Osteocyte (in vitro differentiated cells): ENCODE measurements around the gene EID2. TPM values are rescaled to one million over a fixed set of nuclear protein-coding genes. Genes with fewer than 3 reads are reported as not detected.

Experiments
- DNase-seq: peaks from one replicate; pipeline ENCODE4 v3.0.0; 2021; ENCODE audit warnings: mixed read lengths; ENCODE audit not compliant: unreplicated experiment; ENCODE audit errors: extremely low spot score
- H3K27ac Mint-ChIP-seq: one replicate; pipeline ENCODE4 v1.8.0; 2021; ENCODE audit warnings: mild to moderate bottlenecking, mixed read lengths; ENCODE audit not compliant: unreplicated experiment
- H3K27me3 Mint-ChIP-seq: one replicate; pipeline ENCODE4 v1.8.0; 2021; ENCODE audit warnings: mixed read lengths; ENCODE audit not compliant: unreplicated experiment
- H3K36me3 Mint-ChIP-seq: one replicate; pipeline ENCODE4 v1.8.0; 2021; ENCODE audit warnings: mixed read lengths; ENCODE audit not compliant: unreplicated experiment
- H3K4me1 Mint-ChIP-seq: one replicate; pipeline ENCODE4 v1.8.0; 2021; ENCODE audit warnings: mixed read lengths; ENCODE audit not compliant: unreplicated experiment
- H3K4me3 Mint-ChIP-seq: one replicate; pipeline ENCODE4 v1.8.0; 2021; ENCODE audit warnings: mild to moderate bottlenecking, moderate library complexity, mixed read lengths; ENCODE audit not compliant: unreplicated experiment
- H3K9me3 Mint-ChIP-seq: one replicate; pipeline ENCODE4 v1.8.0; 2021; ENCODE audit warnings: mixed read lengths; ENCODE audit not compliant: unreplicated experiment
- CTCF ChIP-seq: fragments of 200-600 bp; sonication (generic); IDR thresholded peaks from 2 replicates; pipeline ENCODE4 v1.5.0; 2021; ENCODE audit warnings: antibody characterized with exemption, mild to moderate bottlenecking, moderate library complexity
- total RNA-seq: library from RNA; stranded (reverse); gene quantifications from 2 replicates; pipeline ENCODE4 v1.2.1, GENCODE V29; 2021

EID2 gene
- total RNA-seq, 1 donor from 2014 or later, result 18.1 TPM

DNA sequence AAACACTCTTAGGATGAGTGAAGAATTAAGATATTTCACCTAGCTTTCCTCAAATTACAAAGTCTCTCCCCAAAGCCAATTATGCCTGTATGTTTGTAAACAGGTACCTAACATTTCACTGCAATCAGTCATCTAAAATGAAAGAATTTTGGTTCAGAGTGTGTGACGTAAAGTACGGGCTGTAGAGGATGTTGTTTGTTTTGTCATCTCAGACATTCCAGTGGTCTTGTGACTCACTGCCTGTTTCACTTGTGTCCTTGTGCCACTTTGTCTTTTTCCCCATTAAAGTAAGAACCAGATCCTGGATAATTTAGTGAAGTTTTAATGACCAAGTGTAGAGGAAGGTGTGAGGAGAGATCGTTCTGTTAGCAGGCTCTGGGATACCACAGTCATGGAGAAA lies 28.6 kb upstream of the EID2 start:
- Mint-ChIP-seq H3K4me1 (no peaks in the 10 kb centered on the region), H3K9me3 (peaks cover 14% of the 10 kb centered on the region), H3K4me3 (no peak overlapping the region), H3K36me3 (no peaks in the 10 kb centered on the region), H3K27ac (no peak overlapping the region), H3K27me3 (peaks cover 19% of the 10 kb centered on the region)
- no peak for DNase-seq
- no peak for TF ChIP-seq CTCF

- Mint-ChIP-seq H3K4me1 (no peaks in the 10 kb centered on the region), H3K4me3 (no peak overlapping the region), H3K27me3 (peaks cover 27% of the 10 kb centered on the region), H3K9me3 (no peaks in the 10 kb centered on the region), H3K36me3 (no peaks in the 10 kb centered on the region), H3K27ac (no peak overlapping the region)
- TF ChIP-seq CTCF, result no peak
- no peak for DNase-seq
Observed at GRCh38 chr19:39566064-39566463, 26.1 kb upstream of the EID2 start.

DNA sequence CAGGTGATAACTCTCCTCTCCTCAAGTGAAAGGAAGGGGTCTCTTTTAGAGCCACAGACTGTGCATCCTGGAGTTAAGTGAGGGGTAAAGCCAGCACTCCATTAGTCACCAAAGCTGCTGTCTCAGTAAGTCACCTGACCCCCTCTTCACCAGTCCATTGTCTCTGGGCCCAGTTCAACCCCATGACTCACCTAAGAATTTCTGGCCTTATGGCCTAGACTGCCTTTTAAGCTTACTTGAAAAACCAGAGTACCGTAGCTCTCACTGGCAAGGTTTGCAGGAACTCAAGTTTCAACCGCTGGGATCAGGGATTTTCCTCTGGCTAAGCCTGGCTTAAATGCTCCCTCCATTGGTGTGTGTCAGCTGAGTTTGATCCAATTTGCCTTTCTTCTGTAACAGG lies 23.4 kb upstream of the EID2 start:
- no peak for DNase-seq
- peaks cover 26% of the 10 kb centered on the region for H3K27me3 Mint-ChIP-seq
- no peak for TF ChIP-seq CTCF

DNA sequence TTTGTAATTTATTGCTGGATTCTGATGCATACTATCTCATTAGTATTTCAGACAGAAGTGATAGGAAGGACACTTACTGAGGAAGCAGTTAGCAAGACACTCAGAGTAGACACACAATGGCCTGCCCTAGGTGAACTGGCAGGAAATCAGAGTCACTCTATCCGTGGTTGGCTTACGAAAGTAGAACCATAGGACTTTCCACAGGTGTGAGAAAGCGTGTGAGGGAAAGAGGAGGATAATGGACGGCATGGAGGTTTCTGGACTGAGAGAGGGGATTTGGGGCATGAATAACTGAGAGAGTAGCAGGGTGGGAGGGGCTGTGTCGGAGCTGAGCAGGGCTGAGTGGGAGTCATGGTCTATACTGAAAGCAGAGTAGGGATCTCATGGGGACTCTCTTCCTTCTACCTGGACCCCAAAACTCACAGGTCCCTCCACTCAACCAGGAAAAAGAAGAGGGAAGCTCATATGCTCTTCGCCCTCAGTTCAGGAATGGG lies 18.7 kb upstream of the EID2 start:
- peaks cover 16% of the 10 kb centered on the region for H3K4me1 Mint-ChIP-seq
- H3K4me3 Mint-ChIP-seq, result no peak overlapping the region
- peaks cover 23% of the 10 kb centered on the region for H3K27me3 Mint-ChIP-seq
- H3K27ac Mint-ChIP-seq, result no peak overlapping the region
- H3K9me3 Mint-ChIP-seq, result no peaks in the 10 kb centered on the region
- TF ChIP-seq CTCF, result no peak
- no peak for DNase-seq
- H3K36me3 Mint-ChIP-seq, result no peaks in the 10 kb centered on the region

More for the DNA sequence above, 23.4 kb upstream of the EID2 start:
- H3K4me3 Mint-ChIP-seq, result no peak overlapping the region
- no peak overlapping the region for H3K27ac Mint-ChIP-seq
- H3K4me1 Mint-ChIP-seq, result peaks cover 2% of the 10 kb centered on the region
- H3K36me3 Mint-ChIP-seq, result no peaks in the 10 kb centered on the region
- no peaks in the 10 kb centered on the region for H3K9me3 Mint-ChIP-seq

GRCh38 chr19:39557811-39558623 lies 18.1 kb upstream of the EID2 start:
- no peak for TF ChIP-seq CTCF
- H3K4me3 Mint-ChIP-seq, result peak overlapping the region; percentile 11
- peak overlapping the region; percentile 19 for H3K27ac Mint-ChIP-seq
- DNase-seq, result no peak
- H3K4me1 Mint-ChIP-seq, result peaks cover 16% of the 10 kb centered on the region
- peaks cover 29% of the 10 kb centered on the region for H3K27me3 Mint-ChIP-seq
- no peaks in the 10 kb centered on the region for H3K9me3 Mint-ChIP-seq
- no peaks in the 10 kb centered on the region for H3K36me3 Mint-ChIP-seq
